Right lobe of liver (tissue), 6 donors: ENCODE measurements around the gene SPAG5. TPM values are rescaled to one million over a fixed set of nuclear protein-coding genes. Genes with fewer than 3 reads are reported as not detected.

Experiments used
- ATAC-seq, 4 donors: fragments of 200-7000 bp; cut with Tn5 transposase; one replicate each; pipeline ENCODE4 v1.9.1; 2020; ENCODE audit warnings: mild to moderate bottlenecking in 4 of 4, moderate library complexity in 4 of 4
- DNase-seq, 3 donors: peaks; one replicate each; pipeline ENCODE4 v3.0.0-alpha.2; 2020
- H3K27ac ChIP-seq, 3 donors: fragments of 200-600 bp; one replicate each; pipeline ENCODE4 v1.8.0; 2022
- H3K27me3 ChIP-seq, 2 donors: fragments of 200-600 bp; one replicate each; pipeline ENCODE4 v1.8.0; 2022
- H3K36me3 ChIP-seq, 4 donors: fragments of 200-600 bp; sonication (generic) in 1 of 4; one replicate each; pipeline versions ENCODE4 v1.5.1 to v1.8.0; 2017 to 2022; ENCODE audit warnings: control low read depth in 1 of 4
- H3K4me1 ChIP-seq, 4 donors: fragments of 200-600 bp; sonication (generic) in 1 of 4; one replicate each; pipeline versions ENCODE4 v1.5.1 to v1.8.0; 2017 to 2022; ENCODE audit warnings: control low read depth in 1 of 4
- H3K4me3 ChIP-seq, 3 donors: fragments of 200-600 bp; one replicate each; pipeline ENCODE4 v1.8.0; 2022
- H3K9me3 ChIP-seq, 4 donors: fragments of 200-600 bp; sonication (generic) in 1 of 4; one replicate each; pipeline versions ENCODE4 v1.5.1 to v1.8.0; 2017 to 2022; ENCODE audit warnings: control low read depth in 1 of 4
- POLR2A ChIP-seq: fragments of 450-650 bp; IDR thresholded peaks from one replicate; pipeline ENCODE4 v1.6.1; 2017; ENCODE audit warnings: antibody characterized with exemption, mild to moderate bottlenecking
- WGBS: methylation state at CpG from one replicate; pipeline ENCODE4 v1.1.6; 2018; ENCODE audit warnings: low coverage, low lambda C conversion rate; ENCODE audit not compliant: insufficient coverage; ENCODE audit errors: missing lambda C conversion rate; 5-methylcytosine and 5-hydroxymethylcytosine counted together
- intact Hi-C, 2 donors: fragments of 100-400 bp; cut with DNase I; formaldehyde crosslinking; loops; one replicate each; pipeline versions ENCODE4 v1.11.2 to v1.14.1; 2022
- total RNA-seq, 6 experiments: library from RNA; depleted of rRNA in 2 of 6; stranded (reverse); fragments of >200 nt in 2 of 6; fragmentation: NEBNext Ultra II Directional in 3 of 6; extraction: Animal tissue kit (Norgen Biotek cat#: 25700) in 3 of 6; gene quantifications; one replicate each; pipeline versions ENCODE4 v1.1.0 to v1.2.4, GENCODE V29; 2016 to 2023
- TF ChIP-seq, protein P1 (sequence below), 4 donors: fragments of 200-600 bp in 3 of 4; fragments of 450-650 bp in 1 of 4; IDR thresholded peaks; one replicate each; pipeline versions ENCODE4 v1.5.1 to v1.8.0; 2016 to 2022; ENCODE audit warnings: antibody characterized with exemption in 4 of 4, mild to moderate bottlenecking in 2 of 4
- donor health status: DM: no; HTN: yes; CAD: no.
- donor health status: DM: no; HTN: no; CAD: no.
- donor health status: DM: no; HTN: no; CAD: no.
- donor health status: DM: no; HTN: yes; CAD: no.
- donor health status: DM: no; HTN: yes; CAD: no.

SPAG5 gene
- total RNA-seq, 6 experiments from 2014 or later, result 8.4 to 14.1 (median 11.3) TPM

DNA sequence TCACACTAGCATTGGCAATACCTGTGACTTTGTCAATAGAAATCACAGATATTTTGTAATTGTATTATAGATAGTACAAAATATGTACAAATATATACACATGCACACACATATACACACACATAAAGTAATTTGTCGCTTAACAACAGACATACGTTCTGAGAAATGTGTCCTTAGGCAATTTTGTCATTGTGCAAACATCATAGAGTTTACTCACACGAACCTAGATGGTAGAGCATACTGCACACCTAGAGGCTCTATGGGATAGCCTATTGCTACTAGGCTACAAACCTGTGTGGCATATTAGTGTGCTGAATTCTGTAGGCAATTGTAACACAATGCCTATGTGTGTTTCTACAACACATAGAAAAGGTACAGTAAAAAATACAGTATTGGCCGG is 57.4 kb downstream of the SPAG5 start:
- Histone ChIP-seq H3K36me3 (no peaks in the 10 kb centered on the region), H3K27ac (no peak overlapping the region), H3K4me3 (no peak overlapping the region), H3K9me3 (no peaks in the 10 kb centered on the region), H3K27me3 (no peaks in the 10 kb centered on the region), H3K4me1 (no peaks in the 10 kb centered on the region)
- TF ChIP-seq POLR2A, result no peak
- TF ChIP-seq, protein P1, sequence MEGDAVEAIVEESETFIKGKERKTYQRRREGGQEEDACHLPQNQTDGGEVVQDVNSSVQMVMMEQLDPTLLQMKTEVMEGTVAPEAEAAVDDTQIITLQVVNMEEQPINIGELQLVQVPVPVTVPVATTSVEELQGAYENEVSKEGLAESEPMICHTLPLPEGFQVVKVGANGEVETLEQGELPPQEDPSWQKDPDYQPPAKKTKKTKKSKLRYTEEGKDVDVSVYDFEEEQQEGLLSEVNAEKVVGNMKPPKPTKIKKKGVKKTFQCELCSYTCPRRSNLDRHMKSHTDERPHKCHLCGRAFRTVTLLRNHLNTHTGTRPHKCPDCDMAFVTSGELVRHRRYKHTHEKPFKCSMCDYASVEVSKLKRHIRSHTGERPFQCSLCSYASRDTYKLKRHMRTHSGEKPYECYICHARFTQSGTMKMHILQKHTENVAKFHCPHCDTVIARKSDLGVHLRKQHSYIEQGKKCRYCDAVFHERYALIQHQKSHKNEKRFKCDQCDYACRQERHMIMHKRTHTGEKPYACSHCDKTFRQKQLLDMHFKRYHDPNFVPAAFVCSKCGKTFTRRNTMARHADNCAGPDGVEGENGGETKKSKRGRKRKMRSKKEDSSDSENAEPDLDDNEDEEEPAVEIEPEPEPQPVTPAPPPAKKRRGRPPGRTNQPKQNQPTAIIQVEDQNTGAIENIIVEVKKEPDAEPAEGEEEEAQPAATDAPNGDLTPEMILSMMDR (IDR thresholded peaks at IDR 0.05), result no peak
- no peak for DNase-seq
- intact Hi-C loops, result no loop called here
- 74% methylated on average over 4 of the region's 4 CpGs for WGBS
- ATAC-seq, result no peak

DNA sequence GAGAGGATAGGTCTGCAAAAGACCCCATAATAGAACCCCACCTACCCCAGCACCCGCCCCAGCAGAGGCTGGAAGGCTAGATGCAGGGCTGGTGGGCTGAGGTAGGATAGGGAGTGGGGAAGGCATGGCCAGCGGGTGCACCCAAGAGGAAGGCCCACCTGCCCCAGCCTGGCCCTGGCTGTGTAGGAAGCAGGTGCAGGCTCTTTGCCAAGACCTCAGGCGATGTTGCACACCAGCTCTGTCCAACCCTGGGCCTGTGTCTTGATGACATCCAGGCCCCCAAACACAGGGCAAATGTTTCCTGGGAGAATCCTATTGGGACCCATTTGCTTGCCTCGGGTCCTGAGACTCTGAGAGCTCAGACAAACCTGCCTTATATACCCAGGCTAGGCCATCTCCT is 58.6 kb downstream of the SPAG5 start:
- Histone ChIP-seq H3K27ac (no peak overlapping the region), H3K27me3 (no peaks in the 10 kb centered on the region), H3K9me3 (no peaks in the 10 kb centered on the region), H3K36me3 (no peaks in the 10 kb centered on the region), H3K4me3 (no peak overlapping the region), H3K4me1 (no peaks in the 10 kb centered on the region)
- WGBS, result no CpG with 5 or more reads among the region's 4 CpGs
- TF ChIP-seq POLR2A, result no peak
- TF ChIP-seq, protein P1 (IDR thresholded peaks at IDR 0.05), result no peak
- DNase-seq, result no peak
- peak in 1 of 4 donors; percentile 9 for ATAC-seq
- intact Hi-C loops, result no loop called here

DNA sequence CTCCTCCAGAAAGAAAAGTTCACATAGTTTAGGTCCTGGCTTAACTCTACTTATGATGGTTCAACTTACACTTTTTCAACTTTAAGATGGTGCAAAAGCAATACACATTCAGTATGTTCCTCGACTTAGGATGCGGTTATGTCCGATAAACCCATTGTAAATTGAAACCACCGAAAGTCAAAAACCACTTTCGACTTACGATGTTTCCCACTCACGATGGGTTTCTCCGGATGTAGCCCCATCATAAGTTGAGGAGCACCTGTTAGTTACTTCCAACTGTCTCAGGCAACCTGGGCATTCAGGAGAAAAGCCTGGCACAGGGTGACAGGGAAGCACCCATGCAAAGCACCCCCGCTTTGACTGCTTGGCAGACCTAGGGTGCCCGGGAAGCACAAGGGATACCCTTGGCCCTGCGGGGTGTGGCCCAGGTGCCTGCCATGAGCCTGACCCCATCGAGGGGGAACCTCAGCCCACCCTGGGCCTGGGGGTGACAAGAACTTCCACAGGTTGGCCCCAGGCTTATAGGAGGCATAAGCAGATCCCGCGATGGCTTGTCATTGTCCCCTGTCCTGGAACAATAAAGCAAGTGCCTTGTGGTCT is 60.4 kb downstream of the SPAG5 start:
- H3K36me3 ChIP-seq, result no peaks in the 10 kb centered on the region
- 90% methylated on average over 8 of the region's 14 CpGs for WGBS
- ATAC-seq, result no peak
- DNase-seq, result no peak
- H3K27ac ChIP-seq, result no peak overlapping the region
- no peaks in the 10 kb centered on the region for H3K9me3 ChIP-seq
- H3K4me3 ChIP-seq, result no peak overlapping the region
- no peaks in the 10 kb centered on the region for H3K27me3 ChIP-seq
- TF ChIP-seq, protein P1 (IDR thresholded peaks at IDR 0.05), result no peak
- no peak for TF ChIP-seq POLR2A
- no peaks in the 10 kb centered on the region for H3K4me1 ChIP-seq
- intact Hi-C loops, result loop anchor here in 1 of 2 donors (5.0 kb wide), 1 partner anchor 46 kb away; no protein-coding TSS in a partner anchor

DNA sequence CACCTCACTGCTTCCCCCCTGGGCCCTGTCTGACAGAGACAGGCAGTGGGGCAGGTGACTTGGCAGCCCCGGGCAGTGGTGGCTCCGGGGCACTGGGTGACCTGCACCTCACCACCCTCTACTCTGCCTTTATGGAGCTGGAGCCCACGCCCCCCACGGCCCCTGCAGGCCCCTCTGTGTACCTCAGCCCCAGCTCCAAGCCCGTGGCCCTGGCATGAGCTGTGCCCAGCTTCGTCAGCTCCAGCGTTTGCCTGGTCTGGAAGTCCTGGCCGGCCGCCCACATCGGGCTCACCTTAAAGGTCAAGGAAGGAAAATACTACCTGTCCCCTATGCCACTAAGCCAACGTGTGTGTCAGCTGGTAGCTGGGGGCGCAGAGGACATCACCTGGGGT is 61.6 kb downstream of the SPAG5 start:
- WGBS, result 63% methylated on average over 2 of the region's 12 CpGs
- TF ChIP-seq, protein P1 (IDR thresholded peaks at IDR 0.05), result no peak
- no peak for TF ChIP-seq POLR2A
- ATAC-seq, result no peak

More for the DNA sequence above, 61.6 kb downstream of the SPAG5 start:
- H3K36me3 ChIP-seq, result no peaks in the 10 kb centered on the region
- intact Hi-C loops, result loop anchor here in 1 of 2 donors (5.0 kb wide), 1 partner anchor 45 kb away; no protein-coding TSS in a partner anchor
- no peaks in the 10 kb centered on the region for H3K4me1 ChIP-seq
- H3K27ac ChIP-seq, result no peak overlapping the region
- no peaks in the 10 kb centered on the region for H3K27me3 ChIP-seq
- no peak for DNase-seq
- H3K4me3 ChIP-seq, result no peak overlapping the region
- H3K9me3 ChIP-seq, result no peaks in the 10 kb centered on the region
